Measurements from ENCODE around the gene TMIGD3. TPM values are rescaled to one million over a fixed set of nuclear protein-coding genes. Genes with fewer than 3 reads are reported as not detected.

The TMIGD3 gene
- total RNA-seq, 1 experiment from 2014 or later: not detected

GRCh38 chr1:111476761-111477309 lies 26.6 kb downstream of the TMIGD3 start (continued):
- TF ChIP-seq, protein P1, sequence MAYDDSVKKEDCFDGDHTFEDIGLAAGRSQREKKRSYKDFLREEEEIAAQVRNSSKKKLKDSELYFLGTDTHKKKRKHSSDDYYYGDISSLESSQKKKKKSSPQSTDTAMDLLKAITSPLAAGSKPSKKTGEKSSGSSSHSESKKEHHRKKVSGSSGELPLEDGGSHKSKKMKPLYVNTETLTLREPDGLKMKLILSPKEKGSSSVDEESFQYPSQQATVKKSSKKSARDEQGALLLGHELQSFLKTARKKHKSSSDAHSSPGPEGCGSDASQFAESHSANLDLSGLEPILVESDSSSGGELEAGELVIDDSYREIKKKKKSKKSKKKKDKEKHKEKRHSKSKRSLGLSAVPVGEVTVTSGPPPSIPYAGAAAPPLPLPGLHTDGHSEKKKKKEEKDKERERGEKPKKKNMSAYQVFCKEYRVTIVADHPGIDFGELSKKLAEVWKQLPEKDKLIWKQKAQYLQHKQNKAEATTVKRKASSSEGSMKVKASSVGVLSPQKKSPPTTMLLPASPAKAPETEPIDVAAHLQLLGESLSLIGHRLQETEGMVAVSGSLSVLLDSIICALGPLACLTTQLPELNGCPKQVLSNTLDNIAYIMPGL (CRISPR knock-in tag; IDR thresholded peaks at IDR 0.05): no peak
- TF ChIP-seq SMAD4 (CRISPR knock-in tag; IDR thresholded peaks at IDR 0.05) (no peak), MXD4 (CRISPR knock-in tag; IDR thresholded peaks at IDR 0.05; ENCODE audit: borderline replicate concordance) (no peak), ZNF121 (CRISPR knock-in tag; IDR thresholded peaks at IDR 0.05) (no peak), GABPB1 (CRISPR knock-in tag; IDR thresholded peaks at IDR 0.05) (no peak)
- TF ChIP-seq, protein P2, sequence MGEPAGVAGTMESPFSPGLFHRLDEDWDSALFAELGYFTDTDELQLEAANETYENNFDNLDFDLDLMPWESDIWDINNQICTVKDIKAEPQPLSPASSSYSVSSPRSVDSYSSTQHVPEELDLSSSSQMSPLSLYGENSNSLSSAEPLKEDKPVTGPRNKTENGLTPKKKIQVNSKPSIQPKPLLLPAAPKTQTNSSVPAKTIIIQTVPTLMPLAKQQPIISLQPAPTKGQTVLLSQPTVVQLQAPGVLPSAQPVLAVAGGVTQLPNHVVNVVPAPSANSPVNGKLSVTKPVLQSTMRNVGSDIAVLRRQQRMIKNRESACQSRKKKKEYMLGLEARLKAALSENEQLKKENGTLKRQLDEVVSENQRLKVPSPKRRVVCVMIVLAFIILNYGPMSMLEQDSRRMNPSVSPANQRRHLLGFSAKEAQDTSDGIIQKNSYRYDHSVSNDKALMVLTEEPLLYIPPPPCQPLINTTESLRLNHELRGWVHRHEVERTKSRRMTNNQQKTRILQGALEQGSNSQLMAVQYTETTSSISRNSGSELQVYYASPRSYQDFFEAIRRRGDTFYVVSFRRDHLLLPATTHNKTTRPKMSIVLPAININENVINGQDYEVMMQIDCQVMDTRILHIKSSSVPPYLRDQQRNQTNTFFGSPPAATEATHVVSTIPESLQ (CRISPR knock-in tag; IDR thresholded peaks at IDR 0.05): no peak

GRCh38 chr1:111476214-111476613 lies 27.2 kb downstream of the TMIGD3 start:
- Mint-ChIP-seq H3K36me3 (no peaks in the 10 kb centered on the region), H3K27me3 (ENCODE audit: low read depth) (no peaks in the 10 kb centered on the region), H3K27ac (no peak overlapping the region), H3K4me1 (0 out of 2 replicates have a peak, but pooled peaks cover 2% of the 10 kb centered on the region), H3K9me3 (no peaks in the 10 kb centered on the region), H3K4me3 (no peak overlapping the region)
- TF ChIP-seq TEAD1 (CRISPR knock-in tag; IDR thresholded peaks at IDR 0.05) (no peak), ERG (CRISPR knock-in tag; IDR thresholded peaks at IDR 0.05) (no peak), ZNF671 (CRISPR knock-in tag; IDR thresholded peaks at IDR 0.05) (no peak), JAZF1 (CRISPR knock-in tag; IDR thresholded peaks at IDR 0.05) (no peak), CBFB (CRISPR knock-in tag; IDR thresholded peaks at IDR 0.05; ENCODE audit: low read depth) (no peak)
- no peak for ATAC-seq
- ChIA-PET POLR2A (no interaction called here), CTCF (no interaction called here)
- DNase-seq (ENCODE audit: low spot score): no peak

GRCh38 chr1:111475701-111476100 lies 27.7 kb downstream of the TMIGD3 start:
- CTCF ChIA-PET: interaction anchor here (1.3 kb wide), 1 partner anchor 32 kb away, joined by 4 read pairs; no protein-coding TSS in a partner anchor
- no peaks in the 10 kb centered on the region for H3K27me3 Mint-ChIP-seq (ENCODE audit: low read depth)
- H3K4me1 Mint-ChIP-seq: 0 out of 2 replicates have a peak, but pooled peaks cover 2% of the 10 kb centered on the region
- H3K4me3 Mint-ChIP-seq: no peak overlapping the region
- TF ChIP-seq, protein P3, sequence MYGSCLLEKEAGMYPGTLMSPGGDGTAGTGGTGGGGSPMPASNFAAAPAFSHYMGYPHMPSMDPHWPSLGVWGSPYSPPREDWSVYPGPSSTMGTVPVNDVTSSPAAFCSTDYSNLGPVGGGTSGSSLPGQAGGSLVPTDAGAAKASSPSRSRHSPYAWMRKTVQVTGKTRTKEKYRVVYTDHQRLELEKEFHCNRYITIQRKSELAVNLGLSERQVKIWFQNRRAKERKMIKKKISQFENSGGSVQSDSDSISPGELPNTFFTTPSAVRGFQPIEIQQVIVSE (CRISPR knock-in tag; IDR thresholded peaks at IDR 0.05; ENCODE audit: borderline replicate concordance): no peak
- TF ChIP-seq PRRX2 (CRISPR knock-in tag; IDR thresholded peaks at IDR 0.05) (no peak), ERG (CRISPR knock-in tag; IDR thresholded peaks at IDR 0.05) (no peak), ZNF423 (CRISPR knock-in tag; IDR thresholded peaks at IDR 0.05) (no peak), E2F5 (CRISPR knock-in tag; IDR thresholded peaks at IDR 0.05) (no peak), TP53 (CRISPR knock-in tag; IDR thresholded peaks at IDR 0.05) (no peak), JUN (CRISPR knock-in tag; IDR thresholded peaks at IDR 0.05) (no peak), FOXP1 (CRISPR knock-in tag; IDR thresholded peaks at IDR 0.05; ENCODE audit: borderline replicate concordance) (no peak), SMAD3 (CRISPR knock-in tag; IDR thresholded peaks at IDR 0.05; ENCODE audit: borderline replicate concordance) (no peak), SP1 (CRISPR knock-in tag; conservative IDR thresholded peaks at IDR 0.05) (no peak), NR3C1 (CRISPR knock-in tag; conservative IDR thresholded peaks at IDR 0.05; ENCODE audit: low read depth) (no peak), ZNF138 (CRISPR knock-in tag; conservative IDR thresholded peaks at IDR 0.05) (no peak), ATF1 (CRISPR knock-in tag; IDR thresholded peaks at IDR 0.05) (no peak), NFATC4 (CRISPR knock-in tag; IDR thresholded peaks at IDR 0.05) (no peak), RELA (CRISPR knock-in tag; IDR thresholded peaks at IDR 0.05; ENCODE audit: borderline replicate concordance) (no peak), JAZF1 (CRISPR knock-in tag; IDR thresholded peaks at IDR 0.05) (no peak), ZNF396 (CRISPR knock-in tag; IDR thresholded peaks at IDR 0.05; ENCODE audit: borderline replicate concordance) (no peak), CREM (CRISPR knock-in tag; IDR thresholded peaks at IDR 0.05) (no peak)
- H3K9me3 Mint-ChIP-seq: no peaks in the 10 kb centered on the region
- no peak for ATAC-seq
- no peak overlapping the region for H3K27ac Mint-ChIP-seq
- H3K36me3 Mint-ChIP-seq: no peaks in the 10 kb centered on the region
- DNase-seq (ENCODE audit: low spot score): no peak
- POLR2A ChIA-PET: no interaction called here
